ACHN (cell line): ENCODE results near the gene GTF3C6.
"Not testable (repeated sequence)": the region's sequence is repeated elsewhere in the genome, so short reads cannot be mapped to it uniquely, and the experiment has no call there.

ENCODE experiments used
- DNase-seq: peaks from one replicate; pipeline ENCODE4 v3.0.0-alpha.2; 2015
- in situ Hi-C: cut with HindIII; loops from 2 replicates; pipeline ENCODE4 v1.10.0; 2017; ENCODE audit warnings: low sequenced_read_pairs, low pct_ligation_motif_present, low pct_unique_long_range_greater_than_20kb

GTF3C6 gene, protein sequence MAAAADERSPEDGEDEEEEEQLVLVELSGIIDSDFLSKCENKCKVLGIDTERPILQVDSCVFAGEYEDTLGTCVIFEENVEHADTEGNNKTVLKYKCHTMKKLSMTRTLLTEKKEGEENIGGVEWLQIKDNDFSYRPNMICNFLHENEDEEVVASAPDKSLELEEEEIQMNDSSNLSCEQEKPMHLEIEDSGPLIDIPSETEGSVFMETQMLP

DNA sequence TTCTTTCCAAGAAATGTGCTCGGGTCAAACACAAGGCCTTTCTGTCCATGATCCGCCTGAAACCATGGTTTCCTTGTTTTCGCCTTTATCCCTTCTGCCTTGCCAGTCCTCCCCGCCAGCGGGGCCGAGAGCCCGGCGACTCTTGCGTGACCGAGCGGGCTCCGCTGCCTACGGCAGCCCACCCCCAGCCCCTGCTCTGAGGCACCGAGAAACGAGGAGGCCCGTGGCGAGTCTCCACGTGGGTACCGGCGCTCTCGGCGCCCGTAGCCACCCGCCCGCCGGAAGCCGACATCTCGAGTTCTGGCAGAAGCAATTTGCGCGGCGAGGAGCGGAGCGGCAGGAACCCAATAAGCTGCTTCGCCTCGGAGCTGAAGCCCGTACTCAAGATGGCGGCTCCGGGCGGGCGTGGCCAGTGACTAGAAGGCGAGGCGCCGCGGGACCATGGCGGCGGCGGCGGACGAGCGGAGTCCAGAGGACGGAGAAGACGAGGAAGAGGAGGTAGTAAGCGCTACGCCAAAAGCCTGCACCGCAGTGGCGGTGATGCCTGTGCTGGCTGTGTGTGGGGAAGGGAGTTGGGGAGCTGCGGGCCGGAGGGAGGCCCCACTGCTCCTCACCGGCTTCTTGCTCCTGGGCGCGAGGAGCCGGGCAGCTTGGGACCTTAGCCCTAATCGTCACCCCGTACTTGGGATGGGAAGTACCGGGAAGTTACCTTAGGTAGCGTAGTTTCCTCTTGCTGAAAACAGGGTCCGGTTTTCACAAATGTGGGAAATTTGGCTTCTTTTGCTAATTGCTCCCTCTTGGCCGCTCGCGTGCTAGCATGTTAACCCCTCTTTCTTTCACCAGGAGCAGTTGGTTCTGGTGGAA, at the start of gene GTF3C6:
TSS of gene GTF3C6 (plus strand) at position 378 of the 864 bp plus-strand sequence. CDS start at position 442, 64 bp downstream.
- in situ Hi-C loops: no loop called here
- DNase-seq: peak; percentile 92

DNA sequence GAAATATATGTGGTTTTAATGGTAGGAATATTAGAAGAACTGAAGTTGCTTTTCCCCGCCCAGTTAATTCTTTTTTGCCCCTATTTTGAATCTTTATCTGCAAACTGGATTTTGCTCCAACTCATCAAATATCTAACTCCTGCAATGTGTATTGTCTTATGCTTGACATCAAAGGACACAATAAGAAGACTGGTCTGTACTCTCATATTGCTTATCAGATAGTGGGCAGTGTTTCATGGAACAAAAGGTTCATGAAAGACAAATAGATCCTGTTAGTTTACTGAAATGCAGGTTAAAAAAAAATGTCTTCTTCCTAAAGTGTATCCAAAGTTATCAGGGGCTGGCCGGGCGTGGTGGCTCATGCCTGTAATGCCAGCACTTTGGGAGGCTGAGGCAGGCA, 27.7 kb upstream of the GTF3C6 start:
- DNase-seq: no peak
- in situ Hi-C loops: no loop called here

DNA sequence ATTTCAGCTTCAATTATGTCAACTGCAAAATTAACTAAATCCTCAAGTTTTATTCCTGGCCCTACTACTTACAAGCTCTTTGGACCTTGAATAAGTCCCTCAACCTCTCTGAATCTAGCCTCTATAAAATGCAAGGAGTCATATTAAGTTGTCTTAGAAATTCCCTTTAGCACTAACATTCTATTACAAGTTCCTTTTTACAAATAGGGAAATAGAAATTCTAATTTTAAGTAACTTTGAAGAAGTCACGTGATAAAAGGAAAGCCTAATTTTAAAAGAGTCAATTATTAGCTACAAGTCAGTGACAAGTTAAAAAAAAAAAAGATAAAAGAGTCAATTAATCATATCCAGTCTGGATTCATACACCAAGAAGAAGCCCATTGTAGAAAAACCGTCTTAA, 24.6 kb upstream of the GTF3C6 start:
- no peak for DNase-seq
- in situ Hi-C loops: no loop called here

DNA sequence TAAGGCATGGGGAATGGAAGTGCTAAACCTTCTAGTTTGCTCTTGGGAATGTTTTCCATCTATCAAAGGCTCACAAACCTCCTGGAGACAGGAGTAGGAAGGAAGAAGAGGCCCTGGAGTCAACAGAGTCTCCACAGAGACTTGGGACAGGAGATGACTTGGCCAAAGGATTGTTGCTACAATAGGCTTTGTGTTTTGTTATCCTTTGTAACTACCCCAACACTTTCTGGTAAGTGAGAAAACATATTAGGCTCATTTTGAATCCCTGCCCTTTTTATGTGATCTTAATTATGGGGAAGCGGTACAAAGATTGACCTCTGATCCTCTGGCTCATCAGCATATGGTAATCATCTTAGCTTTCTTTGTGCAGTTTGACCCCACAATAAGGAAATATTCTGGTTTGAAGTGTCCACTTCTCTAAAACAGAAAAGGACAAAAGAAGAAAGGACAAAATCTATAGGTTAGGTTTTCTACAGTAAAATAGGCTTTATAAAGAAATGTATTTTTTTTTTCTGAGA, 24.1 kb upstream of the GTF3C6 start:
- DNase-seq: no peak
- in situ Hi-C loops: no loop called here

DNA sequence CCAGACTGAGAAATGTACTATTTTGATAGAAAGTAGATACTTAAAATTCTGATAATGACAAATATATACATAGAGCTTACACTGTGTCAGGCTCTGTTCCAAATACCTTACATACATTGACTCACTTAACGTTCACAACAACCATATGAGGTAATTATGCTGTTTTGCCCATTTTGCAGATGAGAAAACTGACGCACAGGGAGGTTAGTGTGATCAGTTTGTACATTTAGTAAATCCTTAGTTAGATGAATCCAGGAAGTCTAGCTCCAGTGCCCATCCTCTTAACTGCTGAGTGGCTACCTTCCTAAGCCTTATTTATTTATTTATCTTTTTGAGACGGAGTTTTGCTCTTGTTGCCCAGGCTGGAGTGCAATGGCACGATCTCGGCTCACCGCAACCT, 23.3 kb upstream of the GTF3C6 start:
- in situ Hi-C loops: no loop called here
- DNase-seq: no peak

DNA sequence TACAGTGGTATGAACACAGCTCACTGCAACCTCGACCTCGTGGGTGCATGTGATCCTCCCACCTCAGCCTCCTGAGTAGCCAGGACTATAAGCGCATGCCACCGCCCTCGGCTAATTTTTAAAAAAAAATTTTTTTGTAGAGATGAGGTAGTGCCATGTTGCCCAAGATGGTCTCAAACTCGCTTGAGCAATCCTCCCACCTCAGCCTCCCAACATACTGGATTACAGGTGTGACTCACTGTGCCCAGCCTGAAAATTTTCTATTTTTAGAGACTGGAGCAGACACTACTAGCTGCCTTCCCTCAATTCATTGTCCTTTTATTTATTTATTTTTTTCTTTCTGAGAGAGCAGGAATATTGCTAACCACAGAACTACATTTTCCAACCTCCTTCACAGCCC, 20.3 kb upstream of the GTF3C6 start:
- in situ Hi-C loops: no loop called here
- no peak for DNase-seq

DNA sequence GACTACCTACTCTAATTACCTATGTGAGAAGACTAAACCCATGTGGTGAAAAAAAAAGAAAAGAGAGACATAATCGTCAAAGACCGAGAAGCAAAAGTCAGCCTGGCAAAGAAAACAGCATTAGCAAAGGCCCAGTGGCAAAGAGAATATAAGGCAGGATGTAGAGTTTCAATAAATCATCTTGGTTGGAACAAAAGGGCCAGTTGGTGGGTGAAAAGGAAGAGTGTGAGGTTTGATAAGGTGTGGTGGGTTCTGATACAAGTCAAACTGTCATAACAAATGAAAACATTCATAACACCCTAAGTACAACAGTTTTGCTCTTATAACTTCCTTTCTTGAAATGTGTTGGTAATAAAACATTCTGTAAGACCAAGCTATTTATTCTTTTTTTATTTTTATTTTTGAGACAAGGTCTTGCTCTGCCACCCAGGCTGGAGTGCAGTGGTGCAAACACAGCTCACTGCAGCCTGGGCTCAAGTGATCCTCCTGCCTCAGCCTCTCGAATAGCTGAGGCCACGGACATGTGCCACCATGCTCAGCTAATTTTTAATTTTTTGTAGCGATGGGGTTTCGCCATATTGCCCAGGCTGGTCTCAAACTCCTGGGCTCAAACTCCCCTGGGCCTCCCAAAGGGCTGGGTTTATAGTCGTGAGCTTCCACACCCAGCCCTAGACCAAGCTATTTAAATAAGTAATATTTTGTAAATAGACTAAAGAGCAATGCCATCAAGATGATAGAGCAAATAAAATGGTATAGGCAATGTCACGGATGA, 18.9 kb upstream of the GTF3C6 start:
- no peak for DNase-seq
- in situ Hi-C loops: no loop called here

DNA sequence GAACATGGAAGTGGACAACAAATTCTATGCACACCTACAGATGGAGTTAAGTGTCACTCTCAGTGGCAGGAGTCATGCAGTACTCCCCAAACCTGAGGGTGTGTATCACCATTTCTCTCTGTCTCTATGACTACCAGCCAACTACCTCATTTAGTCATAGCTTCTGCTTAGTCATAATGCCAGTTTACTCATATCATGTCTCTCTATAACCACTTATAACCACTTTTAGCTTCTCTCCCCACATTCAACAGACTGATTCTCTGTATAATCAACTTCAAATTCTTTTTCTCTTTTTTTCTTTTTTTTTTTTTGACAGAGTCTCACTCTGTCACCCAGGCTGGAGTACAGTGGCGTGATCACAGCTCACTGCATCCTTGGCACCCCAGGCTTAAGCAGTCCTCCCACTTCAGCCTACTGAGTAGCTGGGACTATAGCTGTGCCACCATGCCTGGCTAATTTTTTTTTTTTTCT, 13.8 kb upstream of the GTF3C6 start:
- in situ Hi-C loops: no loop called here
- DNase-seq: peak; percentile 74

DNA sequence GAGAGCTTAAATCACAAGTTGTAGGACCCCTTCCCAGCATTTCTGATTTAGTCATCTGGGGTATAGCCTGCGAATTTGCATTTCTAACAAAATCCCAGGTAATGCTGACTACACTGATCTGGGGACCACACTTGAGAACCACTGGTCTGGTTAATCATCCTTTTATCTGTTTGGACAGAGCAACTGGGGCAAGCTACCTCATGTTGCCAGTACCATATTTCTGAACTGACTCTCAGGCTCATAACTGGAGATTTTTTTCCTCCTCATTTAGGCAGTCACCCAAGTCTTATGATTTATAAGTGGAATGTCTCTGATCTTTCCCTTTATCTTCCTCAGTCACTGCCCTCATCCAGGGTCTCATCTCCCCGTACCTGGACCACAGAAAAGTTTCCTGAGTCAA, 12.0 kb upstream of the GTF3C6 start:
- DNase-seq: no peak
- in situ Hi-C loops: no loop called here

DNA sequence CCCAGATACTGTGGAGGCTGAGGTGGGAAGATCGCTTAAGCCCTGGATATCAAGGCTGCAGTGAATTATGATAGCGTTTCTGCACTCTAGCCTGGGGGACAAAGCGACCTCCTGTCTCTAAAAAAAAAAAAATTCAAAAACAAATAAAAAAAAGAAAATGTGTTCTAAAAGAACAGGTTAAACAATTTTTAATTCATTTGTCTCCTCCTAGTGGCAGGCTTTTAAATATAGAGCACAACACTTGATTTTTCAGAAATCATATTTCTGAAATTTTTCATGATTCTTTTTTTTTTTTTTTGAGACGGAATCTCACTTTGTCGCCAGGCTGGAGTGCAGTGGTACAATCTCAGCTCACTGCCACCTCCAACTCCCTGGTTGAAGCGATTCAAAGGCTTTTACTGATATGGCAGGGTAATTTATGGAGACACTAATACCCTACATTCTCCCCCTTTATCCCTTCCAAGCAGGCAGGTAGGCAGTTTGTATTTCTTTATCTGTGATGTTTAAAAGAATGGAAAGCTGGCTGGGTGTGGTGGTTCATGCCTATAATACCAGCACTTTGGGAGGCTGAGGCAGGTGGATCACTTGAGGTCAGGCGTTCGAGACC, 8.7 kb upstream of the GTF3C6 start:
- in situ Hi-C loops: no loop called here

DNA sequence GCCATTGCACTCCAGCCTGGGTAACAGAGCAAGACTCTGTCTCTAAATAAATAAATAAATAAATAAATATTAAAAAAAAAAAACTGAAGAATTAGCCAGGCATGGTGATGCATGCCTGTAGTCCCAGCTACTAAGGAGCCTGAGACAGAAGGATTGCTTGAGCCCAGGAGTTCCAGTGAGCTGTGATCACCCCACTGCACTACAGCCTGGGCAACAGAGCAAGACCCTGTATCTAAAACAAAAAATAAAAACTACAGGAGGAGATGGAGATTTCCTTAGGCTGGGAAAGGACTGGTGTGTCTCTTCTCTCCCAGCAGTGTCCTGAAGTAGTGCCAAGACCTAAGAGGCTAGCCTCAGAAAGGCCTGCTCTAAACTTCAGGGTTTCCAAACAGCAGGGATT, 8.1 kb upstream of the GTF3C6 start:
- DNase-seq: no peak

More for the DNA sequence above, 8.7 kb upstream of the GTF3C6 start:
- peak; percentile 41 for DNase-seq

DNA sequence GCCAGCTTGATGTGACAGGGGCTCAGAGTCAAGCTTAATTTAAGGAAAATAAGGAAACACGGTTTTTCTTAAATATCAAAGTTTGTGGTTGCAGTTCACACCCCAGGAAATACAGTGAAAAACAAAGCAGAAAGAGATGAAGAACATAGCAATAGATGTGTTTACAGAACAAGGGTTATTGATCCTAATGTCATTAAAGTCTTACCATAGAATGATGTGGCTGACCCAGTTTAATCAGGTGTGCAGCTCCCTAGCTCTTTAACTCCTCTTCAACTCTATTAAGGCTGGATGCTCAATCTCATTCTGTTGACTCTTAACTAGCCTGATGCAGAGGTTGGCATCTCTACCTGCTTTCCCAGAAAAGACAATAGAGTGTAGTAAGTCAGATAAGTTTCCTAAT, 7.5 kb upstream of the GTF3C6 start:
- in situ Hi-C loops: no loop called here

More for the DNA sequence above, 8.1 kb upstream of the GTF3C6 start:
- in situ Hi-C loops: no loop called here

DNA sequence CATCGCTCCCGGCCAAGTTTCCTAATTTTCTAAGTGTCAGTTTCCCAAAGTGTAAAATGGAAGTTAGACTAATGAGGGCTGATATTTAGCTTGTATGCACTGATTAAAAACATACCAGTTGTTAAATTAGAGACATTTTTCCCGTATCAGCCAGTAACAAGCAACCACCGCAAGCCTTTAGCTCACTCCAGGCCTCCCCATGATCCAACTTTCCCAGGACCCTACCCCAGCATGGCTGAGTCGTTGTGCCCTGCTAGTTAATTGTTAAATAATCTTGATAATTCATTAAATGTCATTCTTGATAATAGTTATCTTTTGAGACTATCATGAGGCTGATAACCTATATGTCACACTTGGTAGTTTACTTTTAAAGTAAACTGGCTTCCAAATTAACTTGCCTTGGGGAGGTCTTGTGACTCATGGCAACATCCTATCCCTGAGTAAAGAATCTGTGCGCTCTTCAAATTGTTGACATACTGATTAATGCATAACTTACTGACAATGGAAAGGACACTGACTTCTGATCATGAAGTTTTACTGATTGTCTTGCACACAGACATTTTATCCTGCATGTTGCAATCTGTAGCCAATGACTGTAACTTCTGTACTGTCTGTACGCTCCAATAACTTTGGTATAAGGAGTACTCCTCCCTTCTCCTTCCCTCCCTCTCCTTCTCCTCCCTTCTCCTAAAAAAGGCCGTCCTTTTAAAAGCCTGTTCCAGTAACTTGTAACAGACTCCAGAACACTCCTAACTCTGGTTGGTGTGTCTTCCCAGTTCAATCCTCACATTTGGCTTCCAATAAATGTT, 6.3 kb upstream of the GTF3C6 start:
- in situ Hi-C loops: no loop called here
- DNase-seq: peak; percentile 91

More for the DNA sequence above, 7.5 kb upstream of the GTF3C6 start:
- no peak for DNase-seq

DNA sequence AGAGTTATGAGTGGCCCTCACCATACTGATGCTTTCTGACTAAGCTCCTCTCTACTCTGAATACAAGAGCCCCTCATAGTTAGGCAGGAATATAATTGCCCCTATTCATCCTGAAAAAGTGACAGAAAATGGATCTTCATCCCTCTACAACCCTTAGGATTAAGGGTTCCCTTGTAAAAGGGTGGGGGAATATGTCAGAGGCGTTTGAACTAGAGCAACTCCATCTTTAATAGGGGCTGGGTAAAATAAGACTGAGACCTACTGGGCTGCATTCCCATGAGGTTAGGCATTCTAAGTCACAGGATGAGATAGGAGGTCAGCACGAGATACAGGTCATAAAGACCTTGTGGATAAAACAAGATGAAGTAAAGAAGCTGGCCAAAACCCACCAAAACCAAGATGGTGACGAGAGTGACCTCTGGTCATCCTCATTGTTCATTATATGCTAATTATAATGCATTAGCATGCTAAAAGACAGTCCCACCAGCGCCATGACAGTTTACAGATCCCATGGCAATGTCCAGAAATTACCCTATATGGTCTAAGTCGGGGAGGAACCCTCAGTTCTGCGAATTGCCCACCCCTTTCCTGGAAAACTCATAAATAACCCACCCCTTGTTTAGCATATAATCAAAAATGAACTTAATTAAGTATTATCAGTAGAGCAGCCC, 4.7 kb upstream of the GTF3C6 start:
- in situ Hi-C loops: no loop called here
- no peak for DNase-seq

DNA sequence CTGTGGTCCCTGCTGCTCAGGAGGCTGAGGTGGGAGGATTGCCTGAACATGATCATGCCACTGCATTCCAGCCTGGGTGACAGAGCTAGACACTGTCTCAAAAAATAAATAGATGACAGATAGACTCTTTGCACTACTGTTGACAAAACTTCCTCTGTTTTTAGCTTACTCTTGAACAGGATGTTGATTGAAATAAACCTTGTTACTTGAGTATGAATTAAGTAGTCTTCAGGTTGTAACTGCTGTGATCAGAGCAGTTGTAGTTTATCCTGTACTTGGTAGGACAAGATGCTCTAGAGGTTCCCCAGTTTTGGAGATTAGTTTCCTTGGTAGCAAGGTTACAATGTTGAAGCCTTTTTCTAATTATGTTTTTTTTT, 1.5 kb downstream of the GTF3C6 start:
- in situ Hi-C loops: no loop called here
- DNase-seq: no peak

DNA sequence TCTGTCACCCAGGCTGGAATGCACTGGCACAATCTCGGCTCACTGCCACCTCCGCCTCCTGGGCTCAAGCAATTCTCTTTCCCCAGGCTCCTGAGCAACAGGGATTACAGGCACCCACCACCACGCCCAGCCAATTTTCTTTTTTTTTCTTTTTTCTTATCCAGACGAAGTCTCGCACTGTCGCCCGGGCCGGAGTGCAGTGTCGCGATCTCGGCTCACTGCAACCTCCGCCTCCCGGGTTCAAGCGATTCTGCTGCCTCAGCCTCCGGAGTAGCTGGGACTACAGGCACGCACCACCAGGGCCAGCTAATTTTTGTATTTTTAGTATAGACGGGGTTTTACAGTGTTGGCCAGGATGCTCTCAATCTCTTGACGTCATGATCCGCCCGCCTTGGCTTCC, 4.1 kb downstream of the GTF3C6 start:
- in situ Hi-C loops, DNase-seq: not testable (repeated sequence)

DNA sequence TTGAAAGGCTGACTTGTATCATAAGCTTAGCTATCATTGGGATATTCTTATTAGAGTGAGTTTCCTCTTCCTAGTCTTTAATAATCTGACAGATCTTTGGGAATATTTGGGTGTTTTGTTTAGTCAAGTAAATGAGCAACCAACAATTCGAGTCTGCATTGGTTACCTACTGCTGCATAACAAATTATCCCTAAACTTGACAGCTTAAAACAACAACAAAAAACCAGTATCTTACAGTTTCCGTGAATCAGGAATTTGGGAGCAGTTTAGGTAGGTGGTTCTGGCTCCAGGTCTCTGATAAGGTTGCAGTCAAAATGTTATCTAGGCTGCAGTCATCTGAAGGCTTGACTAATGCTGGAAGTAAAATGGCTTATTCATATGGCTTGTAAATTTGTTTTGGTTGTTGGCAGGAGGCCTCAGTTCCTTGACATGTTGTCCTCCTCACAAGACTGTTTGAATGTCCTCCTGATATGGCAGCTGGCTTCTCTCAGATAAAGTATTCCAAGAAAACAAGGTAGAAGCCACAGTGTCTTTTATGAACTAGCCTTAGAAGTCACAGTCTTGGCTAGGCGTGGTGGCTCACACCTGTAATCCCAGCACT, 7.2 kb downstream of the GTF3C6 start:
- no peak for DNase-seq
- in situ Hi-C loops: no loop called here
